GM12864 (cell line): ENCODE data around the gene FAM210A.

Source experiments
- DNase-seq: peaks from one replicate; pipeline ENCODE4 v3.0.0-alpha.2; 2011; ENCODE audit warnings: low read depth
- H3K4me3 ChIP-seq: 2 replicates; pipeline ENCODE4 v1.5.1; 2011; ENCODE audit warnings: mild to moderate bottlenecking, low read depth, low read length, control low read depth
- TF ChIP-seq, protein P1 (sequence below): IDR thresholded peaks from 2 replicates; pipeline ENCODE4 v1.5.1; 2011; ENCODE audit warnings: low read depth, mild to moderate bottlenecking, moderate library complexity, low read length, control low read depth, inconsistent platforms; ENCODE audit errors: missing control alignments

Gene FAM210A

DNA sequence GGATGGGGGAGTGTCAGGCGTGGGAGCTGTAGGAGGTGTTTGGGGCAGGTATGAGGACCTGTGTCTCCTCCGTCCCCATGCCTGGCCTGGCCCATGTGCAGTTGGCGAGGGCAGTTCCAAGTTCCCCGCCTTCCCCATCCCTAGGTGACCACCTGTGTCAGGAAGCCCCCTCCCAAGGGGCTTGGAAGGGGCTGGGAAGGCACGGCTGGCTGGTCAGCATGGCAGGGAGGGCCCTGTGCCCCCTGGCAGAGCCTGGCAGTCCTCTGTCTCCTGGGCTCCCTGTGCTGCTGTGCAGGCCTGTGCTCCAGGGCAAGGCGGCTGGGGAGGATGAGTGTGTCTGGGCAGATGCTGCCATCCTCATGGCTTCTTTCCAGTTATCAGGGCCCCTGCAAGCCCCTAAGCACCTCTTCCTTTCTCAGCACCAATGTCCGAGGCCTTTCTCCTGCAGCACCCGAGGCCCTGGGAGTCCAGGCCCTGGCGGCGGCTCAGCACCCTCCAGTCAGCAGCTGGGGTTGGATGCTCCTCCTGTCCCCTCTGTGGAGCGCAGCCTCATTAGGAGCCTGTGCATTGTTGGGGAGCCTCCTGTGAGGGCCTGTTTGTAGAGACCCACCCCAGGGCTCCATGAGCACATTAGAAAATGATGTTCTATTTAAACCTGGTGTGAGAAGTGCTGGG, 101.7 kb downstream of the FAM210A start:
- TF ChIP-seq, protein P1, sequence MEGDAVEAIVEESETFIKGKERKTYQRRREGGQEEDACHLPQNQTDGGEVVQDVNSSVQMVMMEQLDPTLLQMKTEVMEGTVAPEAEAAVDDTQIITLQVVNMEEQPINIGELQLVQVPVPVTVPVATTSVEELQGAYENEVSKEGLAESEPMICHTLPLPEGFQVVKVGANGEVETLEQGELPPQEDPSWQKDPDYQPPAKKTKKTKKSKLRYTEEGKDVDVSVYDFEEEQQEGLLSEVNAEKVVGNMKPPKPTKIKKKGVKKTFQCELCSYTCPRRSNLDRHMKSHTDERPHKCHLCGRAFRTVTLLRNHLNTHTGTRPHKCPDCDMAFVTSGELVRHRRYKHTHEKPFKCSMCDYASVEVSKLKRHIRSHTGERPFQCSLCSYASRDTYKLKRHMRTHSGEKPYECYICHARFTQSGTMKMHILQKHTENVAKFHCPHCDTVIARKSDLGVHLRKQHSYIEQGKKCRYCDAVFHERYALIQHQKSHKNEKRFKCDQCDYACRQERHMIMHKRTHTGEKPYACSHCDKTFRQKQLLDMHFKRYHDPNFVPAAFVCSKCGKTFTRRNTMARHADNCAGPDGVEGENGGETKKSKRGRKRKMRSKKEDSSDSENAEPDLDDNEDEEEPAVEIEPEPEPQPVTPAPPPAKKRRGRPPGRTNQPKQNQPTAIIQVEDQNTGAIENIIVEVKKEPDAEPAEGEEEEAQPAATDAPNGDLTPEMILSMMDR: no peak
- DNase-seq: no peak
- no peak overlapping the region for H3K4me3 ChIP-seq

DNA sequence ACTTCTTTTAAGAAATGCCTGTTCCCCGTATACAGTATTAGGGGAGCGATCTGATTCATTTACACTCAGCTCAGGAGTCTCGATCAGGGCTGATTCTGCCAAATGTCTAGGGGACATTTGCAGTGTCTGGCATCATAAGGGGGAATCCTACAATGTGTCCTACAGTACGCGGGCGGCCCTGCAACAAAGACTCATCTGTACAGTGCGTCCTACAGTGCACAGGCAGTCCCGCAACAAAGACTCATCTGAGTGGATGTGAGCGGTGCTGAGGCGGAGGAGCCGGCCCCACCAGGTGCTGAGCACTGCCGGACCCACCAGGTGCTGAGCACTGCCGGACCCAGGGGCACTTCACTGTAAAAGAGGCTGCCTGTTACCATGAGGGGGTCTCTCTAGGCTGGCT, 102.5 kb downstream of the FAM210A start:
- TF ChIP-seq, protein P1: no peak
- DNase-seq: no peak
- H3K4me3 ChIP-seq: no peak overlapping the region

DNA sequence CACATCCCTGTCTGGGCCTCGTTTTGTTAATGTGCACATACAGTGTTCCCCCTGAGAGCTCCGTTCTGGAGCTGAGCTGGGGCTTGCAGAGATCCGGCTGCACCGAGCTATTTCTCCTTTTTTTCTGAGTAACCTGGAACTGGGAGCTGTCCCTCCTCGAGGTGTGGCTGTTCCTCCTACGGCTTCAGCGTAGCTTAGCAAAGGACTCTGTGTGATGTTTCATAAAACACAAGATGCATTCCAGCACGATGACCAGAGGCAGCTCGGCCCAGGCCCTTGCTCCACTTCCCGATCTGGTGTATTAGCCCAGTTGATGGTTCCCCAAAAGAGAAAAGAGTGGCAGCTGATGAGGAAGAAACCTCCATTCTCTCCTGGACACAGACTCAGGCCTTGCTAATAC, 103.0 kb downstream of the FAM210A start:
- no peak for DNase-seq
- TF ChIP-seq, protein P1: no peak
- H3K4me3 ChIP-seq: no peak overlapping the region

DNA sequence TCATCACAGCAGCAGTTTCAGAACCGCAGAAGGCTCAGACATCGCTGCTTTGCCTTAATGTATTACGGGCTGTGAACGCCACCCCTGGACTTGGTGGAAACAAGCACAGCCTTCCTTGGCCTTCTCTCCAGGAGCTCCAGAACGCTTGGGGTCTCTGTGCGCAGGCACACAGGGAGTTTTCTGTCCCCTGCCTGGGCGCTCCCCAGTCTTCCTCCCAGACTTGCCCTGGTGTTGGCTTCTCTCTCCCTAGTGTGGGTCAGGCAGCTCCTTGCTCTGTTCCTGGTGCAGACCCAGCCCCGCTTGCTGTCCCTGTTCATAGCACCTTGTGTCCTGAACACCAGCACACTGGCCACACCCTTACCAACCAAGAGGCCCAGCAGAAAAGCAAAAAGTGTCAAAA, 103.6 kb downstream of the FAM210A start:
- TF ChIP-seq, protein P1: no peak
- DNase-seq: no peak
- no peak overlapping the region for H3K4me3 ChIP-seq

DNA sequence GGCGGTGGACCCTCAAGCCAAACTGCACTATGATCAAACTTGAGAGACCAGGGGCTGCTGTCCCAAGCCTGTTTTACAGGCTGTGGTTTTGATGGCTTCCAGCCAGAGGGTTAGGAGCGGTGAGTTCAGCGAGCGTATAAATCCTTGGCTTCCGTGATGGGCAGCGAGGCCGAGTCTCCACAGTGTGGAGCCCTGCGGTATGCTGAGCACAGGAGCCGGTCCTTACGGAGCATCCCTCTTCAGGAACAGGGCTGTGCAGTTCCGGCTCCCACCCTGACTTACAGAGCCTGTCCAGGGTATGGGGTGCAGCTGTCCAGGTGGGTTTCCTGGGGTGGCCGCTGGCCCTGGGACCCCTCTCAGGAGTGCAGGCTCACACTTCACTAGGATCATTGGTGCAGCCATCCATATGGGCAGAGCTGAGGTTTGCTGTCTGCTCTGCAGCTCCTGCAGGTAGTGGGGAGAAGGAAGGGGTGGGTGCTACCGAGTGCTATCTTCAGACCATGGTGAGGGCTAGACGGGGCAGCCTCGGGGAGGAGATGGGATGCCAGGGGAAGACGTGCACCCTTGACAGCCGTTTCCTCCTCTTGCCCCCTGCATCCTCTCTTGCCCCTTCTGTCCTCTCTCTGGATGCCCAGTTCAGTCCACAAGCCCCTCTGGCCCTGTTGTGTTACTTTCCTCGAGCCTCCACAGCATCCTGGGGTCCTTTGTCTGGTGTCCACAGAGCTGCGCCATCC, 104.3 kb downstream of the FAM210A start:
- no peak overlapping the region for H3K4me3 ChIP-seq
- DNase-seq: no peak
- TF ChIP-seq, protein P1: no peak

DNA sequence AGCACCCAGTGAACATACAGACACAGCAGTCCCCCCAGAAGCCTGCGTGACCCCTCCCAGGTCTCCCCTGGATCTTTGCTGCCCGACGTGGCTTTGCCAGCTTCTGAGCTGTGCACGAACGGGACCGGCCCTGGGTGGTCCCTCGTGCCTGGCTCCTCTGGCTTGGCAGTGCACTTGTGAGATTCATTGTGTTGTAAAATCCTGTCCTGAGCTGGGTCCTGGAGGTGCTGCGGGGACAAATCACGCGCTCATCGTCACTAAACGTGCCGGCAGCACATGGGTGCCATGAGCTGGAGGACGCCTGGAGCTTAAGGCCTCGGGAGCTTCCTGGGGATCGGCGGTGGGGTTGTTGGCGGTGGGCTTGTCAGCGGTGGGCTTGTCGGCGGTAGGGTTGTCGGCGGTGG, 104.9 kb downstream of the FAM210A start:
- H3K4me3 ChIP-seq: no peak overlapping the region
- no peak for DNase-seq
- TF ChIP-seq, protein P1: no peak
